HuH-7.5 (cell line): Measurements from ENCODE around the gene ATP2B3.
A peak's percentile ranks its signal among the peaks of the same experiment; 100 is the strongest.

Source experiments
- DNase-seq: peaks from one replicate; pipeline ENCODE4 v3.0.0; 2011; ENCODE audit warnings: low spot score

ATP2B3 gene

DNA sequence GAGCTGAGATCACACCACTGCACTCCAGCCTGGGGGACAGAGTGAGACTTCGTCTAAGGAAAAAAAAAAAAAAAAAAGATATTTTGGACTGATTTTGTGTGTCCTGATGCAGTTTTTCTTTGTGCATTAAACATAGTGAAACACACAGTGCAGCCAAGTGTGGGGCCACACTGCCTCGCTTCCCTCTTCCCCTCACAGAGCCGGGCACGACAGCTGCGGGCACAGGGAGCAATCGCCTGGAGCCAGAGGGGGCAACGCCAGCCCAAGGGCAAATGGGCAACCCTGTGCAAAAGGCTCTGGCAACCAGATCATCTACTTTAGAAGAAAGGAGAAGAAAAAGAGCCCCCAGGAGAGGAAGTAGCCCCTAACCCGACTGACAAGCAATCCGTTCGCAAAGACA lies 95.0 kb downstream of the ATP2B3 start:
- no peak for DNase-seq

DNA sequence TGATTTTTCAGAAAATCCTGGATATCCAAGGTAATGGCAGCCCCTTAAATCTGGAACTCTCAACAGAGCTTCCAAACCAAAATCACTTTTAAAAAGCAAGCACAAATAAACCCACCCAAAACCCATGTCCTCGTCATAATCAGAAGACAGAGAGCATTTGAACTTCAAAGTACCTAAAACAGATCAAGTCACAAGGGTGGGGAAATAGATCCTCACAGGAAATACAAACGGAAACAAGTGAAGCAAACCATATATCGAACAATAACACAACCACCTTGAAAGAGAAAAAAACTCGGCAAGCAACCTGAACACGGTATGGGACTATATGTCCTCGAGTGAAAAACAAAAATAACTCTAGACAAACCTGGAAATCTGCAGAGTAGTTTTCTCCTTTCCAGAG lies 97.4 kb downstream of the ATP2B3 start:
- no peak for DNase-seq

DNA sequence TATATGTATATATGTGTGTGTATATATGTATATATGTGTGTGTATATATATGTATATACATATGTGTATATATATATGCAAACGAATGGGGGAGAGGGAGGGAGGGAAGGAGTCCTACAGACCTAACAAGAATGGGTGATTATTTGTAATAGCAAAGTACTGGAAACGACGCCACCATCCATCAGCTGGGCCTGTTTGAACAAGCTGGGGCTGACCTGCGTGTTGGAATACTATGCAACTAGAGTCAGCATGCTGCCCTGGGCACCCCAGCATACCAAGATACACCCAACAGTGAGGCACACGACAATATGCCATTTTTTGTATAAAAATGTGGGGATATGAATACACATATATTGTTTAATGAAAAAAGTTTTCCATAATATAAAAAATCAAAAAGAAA lies 103.1 kb downstream of the ATP2B3 start:
- DNase-seq, result no peak

DNA sequence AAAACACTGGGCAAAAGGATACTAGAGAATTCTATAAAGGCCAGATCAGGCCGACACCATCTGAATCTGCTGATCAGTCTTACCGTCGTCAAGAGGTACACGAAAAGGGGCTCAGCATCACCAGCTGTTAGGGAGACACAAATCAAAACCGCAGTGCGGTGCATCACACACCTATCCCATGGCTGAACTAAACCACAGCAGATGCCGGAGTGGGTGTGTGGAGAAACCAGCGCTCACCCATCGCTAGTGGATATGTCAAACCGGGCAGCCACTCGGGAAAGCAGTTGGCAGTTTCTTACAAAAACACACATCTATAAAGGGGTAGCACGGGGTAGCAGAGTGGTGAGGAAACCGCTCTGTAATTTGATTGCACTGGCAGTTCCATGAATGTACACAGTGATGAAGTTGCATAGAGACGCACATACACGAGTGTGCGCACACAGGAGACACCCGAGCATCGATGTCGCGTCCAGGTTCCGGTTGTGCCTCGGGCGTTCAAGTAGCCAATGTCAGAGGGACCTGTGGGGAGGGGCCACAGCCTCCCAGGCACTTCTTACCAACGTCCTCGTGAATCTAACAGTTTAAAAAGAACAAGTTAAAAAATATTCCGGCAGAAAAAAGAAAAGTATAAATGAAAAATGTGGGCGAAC lies 104.6 kb downstream of the ATP2B3 start:
- no peak for DNase-seq

DNA sequence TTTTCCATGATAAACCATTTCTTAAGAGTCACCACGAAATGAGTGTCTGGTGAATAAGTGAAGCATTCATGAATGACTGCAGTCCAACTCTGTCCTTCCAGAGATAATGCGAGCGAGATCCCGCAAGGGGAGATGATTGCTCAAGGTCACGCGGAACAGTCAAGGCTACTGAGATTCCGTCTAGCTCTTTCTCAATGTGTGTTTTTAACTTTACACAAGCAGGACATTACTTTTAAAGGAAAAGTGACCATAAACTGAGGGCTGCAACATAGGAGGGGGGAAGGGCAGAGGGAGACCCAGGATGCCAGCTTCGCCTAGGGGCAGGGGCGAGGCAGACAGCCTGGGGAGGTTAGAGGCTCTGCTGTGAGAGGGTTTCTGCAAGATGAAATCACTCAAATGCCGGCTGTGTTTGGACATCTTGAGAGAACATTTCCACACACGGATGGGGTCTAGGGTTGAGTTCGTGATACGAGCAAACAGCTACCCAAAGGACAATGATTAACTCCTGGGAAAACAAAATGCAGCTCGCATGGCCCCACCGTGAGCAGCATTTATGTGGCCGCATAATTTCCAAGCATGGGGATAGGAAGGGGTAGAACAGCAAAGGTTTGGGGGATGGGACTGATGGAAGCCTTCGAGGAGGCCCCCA lies 105.3 kb downstream of the ATP2B3 start:
- DNase-seq, result peak; percentile 66

DNA sequence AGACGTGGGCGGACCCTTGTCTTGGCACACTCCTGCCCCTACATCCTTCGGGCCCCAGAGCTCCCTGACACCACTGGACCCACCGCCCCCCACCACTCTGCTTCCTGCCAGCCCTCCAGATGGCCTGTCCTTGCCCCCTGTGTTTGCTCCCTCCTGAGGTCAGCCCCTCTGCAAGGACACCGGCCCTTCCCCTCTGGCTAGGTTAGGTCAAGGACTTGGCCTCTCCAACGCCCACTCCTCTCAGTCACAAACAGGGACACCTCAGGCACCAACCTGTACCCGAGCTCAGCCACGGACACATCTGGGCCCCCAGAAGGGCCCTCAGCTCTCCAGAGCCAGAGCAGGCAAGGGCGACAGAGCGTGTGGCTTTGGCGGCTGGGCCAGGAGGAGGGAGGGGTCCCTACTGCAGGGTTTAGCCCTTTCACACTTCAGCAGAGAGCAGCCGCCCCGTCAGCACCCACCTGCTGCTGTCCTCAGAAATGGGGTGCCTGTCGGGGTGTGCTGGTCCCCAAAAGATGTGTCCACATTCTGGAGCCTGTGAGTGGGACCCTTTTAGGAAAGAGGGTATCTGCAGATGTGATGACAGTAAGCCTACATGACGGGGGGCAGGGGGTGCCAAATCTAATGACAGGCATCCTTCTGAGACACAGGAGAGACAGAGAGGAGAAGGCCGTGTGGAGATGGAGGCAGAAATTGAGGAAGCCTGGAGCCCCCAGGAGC lies 106.0 kb downstream of the ATP2B3 start:
- DNase-seq, result no peak

DNA sequence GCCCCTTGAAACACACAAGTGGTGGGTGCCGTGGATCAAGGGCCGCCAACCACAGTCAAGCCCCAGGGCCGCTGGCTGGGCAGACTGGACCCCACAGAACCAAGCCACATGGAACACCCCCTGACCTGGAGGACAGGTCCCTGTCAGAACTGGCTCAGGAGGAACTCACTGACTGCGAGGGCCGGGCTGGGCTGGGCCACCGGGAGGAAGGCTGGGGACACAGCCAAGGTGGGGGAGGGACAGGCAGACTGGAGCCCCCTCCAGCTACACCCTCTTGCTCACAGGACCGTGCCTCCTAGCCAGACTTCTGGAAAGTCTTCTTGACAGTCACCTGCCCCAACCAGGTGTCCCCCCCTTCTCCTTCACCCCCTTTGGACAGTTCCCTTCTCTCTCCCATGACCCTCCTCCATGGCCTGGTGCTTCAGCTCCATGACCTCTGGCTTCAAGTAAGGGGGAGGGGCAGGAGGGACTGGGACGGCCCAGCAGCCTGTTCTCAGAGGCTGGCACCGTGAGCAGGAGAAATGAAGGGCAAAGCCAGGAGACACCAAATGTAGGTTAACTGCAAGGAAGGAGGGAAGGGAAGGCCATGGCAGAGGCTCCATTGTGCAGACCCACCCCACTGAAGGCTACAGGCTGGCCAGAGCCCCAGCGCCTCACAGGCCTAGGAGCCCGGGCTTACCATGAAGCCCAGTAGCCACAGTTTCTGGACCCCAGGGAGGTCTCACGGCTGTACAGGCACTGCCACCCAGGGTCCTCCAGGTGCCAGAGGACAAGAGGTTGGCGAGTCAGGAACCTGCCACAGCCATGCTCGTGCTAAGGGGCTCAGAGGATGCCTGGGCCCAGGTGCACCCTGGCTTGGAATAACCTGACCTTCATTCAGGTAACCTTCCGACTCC lies 107.0 kb downstream of the ATP2B3 start:
- no peak for DNase-seq

DNA sequence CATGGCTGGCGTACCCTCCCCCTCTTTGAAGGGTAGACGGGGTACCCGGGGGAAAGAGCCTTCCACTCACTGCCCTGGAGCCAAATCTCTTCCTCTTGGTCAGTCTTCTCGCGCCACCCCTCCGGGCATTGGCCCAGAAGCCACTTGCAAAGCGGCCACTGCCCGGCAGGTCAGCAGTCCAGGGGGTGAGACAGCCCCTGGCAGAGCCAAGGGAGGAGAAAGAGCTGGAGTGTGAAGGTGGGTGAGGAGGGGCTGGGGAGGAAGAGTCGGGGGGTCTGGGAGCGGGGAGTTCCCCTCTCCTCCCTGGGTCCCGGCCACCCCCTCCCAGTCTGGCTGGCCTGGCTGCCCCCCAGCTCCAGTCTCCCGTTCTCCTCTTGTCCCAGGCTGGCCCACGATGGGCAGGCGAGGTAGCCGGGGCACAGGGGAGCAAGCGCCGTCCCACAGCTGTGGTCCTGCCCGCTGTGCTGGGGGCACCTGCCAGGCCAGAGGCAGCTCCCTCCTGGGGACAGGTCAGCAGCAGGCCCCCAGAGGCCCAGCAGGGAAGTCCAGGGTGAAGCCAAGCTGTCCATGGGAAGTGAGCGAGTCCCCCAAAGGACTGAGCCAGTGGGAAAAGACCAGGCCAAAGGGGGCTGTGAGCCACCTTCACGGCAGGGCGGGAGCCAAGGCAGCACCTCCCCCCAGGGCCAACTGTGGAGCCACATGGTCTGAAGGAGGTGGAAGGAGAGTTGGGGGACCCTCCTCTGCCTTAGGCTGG lies 108.0 kb downstream of the ATP2B3 start:
- DNase-seq, result no peak

DNA sequence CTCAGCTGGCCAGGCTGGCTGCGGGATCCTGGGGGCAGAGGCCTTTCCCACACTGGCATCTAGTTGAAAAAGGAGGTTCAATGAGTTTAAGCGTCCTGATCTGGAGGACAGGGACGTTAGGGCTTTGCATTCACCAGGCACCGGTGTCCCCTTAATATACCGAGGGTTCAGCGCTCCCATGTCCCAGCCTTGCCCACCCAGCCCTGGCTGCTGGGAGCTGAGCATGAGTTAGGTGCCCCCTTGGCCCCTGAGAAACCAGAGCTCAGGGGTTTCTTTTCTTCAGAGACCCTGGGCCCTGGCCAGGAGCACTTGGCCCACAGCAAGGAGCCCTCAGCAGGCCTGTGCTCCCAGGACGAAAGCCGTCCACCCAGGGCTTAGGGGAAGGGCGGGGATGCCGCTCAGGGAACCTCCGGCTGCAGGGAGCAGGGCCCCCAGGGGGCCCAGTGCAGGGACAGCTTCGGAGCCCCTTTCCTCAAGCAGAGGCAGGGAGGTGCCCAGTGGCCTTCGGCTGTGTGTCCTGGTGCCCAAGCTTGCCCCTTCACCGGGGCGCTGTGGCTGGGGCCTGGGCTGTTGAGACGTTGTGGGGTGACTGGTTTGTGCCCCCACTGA lies 108.7 kb downstream of the ATP2B3 start:
- DNase-seq, result no peak

DNA sequence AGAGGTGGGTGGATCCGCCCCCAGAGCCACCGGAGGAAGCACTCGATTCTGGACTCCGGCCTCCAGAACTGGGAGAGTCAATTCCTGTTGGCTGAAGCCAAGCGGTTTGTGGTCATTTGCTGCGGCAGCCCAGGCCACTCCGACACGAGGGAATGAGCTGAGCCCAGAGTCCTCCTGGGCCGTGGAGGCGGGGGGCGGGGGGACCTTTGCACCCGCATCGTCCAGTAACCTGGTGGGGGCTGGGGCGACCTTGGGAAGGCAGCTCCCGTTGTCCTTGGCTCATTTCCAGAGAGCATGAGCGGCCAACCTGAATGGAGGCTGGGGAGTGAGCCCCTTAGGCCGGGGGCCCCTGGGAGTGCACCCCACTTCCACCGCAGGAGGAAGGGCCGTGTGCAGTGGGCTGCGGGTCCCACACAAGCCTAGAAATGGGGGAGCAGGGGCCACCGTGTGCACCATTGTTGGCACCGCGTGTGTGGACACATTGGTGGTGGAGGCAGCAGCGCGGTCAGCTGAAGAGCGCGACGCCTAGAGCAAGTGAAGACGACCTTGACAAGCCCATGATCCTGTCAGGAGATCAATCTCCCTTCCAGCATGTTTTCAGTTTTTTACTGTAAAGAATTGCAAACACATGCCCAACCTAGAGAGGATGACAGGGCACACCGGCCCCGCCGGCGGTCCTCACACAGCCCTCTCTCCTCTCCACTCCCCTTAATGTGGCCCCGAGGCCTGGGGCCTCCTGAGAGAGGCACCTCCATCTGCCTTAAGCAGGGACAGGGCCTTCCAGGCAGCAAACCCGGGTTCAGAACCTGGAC lies 109.6 kb downstream of the ATP2B3 start:
- no peak for DNase-seq

DNA sequence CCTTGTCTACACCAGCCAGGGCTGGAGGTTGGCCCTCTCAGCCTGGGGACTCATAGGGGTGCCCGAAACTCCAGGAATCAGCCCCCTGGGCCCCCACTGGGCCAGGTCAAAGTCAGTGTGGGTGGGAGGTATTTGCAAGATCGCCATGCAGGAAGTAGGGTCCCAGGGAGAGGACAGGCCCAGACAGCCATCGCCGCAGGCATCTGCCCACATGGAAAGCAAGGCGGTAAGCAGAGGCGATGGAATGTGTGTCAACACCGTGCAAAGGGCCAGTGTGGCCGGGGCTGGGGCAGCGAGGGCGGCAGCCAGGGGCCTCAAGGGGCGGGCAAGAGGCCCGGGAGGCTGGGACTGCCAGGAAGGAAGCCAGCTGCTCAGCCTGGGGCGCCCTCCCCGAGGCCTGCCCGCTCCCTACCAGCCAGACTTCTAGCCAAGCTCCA lies 110.3 kb downstream of the ATP2B3 start:
- no peak for DNase-seq

DNA sequence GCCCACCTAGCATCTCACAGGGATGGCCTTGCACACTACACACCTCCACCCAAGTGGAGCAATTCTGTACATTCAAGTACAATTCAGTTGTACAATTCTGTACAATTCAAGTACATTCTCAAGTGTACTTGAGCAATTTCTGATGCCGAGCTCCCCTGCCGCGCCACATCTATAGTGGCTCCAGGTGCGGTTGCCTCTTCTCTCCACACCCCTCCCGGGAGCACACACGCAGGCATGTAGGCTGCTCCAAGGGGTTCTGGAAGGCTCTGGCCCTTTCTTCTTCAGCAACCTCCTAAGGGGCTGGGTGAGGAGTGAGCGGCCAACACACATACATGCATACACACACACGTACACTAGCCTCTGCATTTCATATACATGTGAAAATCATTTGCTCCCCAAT lies 110.7 kb downstream of the ATP2B3 start:
- no peak for DNase-seq

DNA sequence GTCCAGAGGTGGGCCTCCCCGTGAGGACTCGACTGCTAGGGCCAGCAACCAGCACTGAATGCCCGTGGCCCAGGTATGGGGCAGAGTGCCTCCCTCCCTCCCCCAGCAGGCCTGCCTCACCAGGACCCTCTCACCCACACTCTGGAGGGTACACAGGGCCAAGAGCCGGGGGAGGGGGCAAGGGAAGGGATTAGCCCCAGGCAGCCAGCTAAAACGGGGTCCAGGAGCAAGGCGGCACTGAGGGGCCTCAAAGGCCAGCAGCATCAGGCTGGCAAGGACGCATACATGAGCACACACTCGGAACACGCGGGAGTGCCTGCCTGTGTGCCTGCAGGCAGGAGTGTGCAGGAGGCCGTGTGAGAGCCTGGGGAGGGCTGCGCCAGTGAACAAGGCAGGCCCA lies 111.2 kb downstream of the ATP2B3 start:
- no peak for DNase-seq

DNA sequence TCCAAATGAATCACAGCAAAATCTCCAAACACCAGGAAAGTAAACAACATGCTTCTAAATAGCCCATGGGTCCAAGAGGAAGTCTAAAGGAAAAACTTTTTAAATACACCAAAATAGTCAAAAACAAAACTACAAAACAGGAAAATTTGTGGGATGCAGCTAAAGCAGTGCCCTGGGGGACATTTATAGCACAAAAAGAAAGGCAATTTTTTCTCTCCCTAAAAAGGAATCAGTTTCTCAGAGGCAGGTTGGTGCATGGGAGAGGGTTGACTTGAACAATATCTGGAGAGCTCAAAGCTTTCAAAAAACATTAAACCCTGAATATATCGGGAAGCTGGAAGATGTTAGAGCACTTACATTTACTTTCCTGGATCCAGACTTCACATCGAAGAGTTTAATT lies 113.9 kb downstream of the ATP2B3 start:
- DNase-seq, result no peak

DNA sequence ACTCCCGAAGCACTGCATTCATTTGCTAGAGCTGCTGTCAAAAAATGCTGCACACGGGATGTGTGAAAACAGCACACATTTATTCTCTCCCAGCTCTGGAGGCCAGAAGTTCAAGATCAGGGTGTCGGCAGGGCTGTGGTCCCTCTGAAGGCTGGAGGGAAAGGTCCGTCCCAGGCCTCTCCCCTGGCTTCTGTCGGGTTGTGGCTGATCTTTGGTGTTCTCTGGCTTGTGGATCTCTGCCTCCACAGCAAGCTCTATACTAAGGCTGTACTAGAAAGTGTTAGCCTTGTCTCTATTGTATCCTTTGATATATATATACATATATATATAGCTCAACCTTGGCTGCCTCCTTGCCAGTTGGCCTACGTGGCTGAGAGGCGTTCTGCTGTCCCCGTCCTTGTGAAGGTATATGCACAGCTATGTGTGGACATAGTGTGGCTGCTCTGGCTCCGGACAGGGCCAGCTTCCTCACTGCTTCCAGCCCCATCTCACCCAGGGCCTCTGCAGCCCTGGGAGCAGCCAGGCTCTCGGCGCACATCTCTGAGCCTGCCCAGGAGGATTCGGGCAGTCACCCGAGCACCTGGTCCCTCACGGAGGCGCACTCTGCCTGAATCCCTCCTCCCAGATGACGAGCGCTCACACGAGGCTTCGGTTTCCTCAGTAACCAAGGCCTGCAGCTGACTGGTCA lies 114.6 kb downstream of the ATP2B3 start:
- DNase-seq, result no peak
